RWPE1 (cell line): ENCODE results near the gene PPARGC1A.

Experiments
- CTCF ChIA-PET: fragments of 350-600 bp; sonication (Branson Sonifier 250); formaldehyde crosslinking; extraction: SDS; loops from one replicate; lab custom pipeline; 2021; lab: Yijun Ruan, JAX
- POLR2A ChIA-PET: fragments of 400-600 bp; formaldehyde crosslinking; extraction: SDS; loops from one replicate; lab custom pipeline; 2020; ENCODE audit warnings: antibody characterized with exemption; ENCODE audit not compliant: low non-redundant PET; lab: Yijun Ruan, JAX
- DNase-seq: peaks from one replicate; pipeline ENCODE4 v3.0.0; 2012; ENCODE audit warnings: low spot score
- H3K27ac ChIP-seq: fragments of 450-650 bp; 2 replicates; pipeline ENCODE4 v1.5.1; 2017
- CTCF ChIP-seq: fragments of 450-650 bp; conservative IDR thresholded peaks from 2 replicates; pipeline ENCODE4 v1.5.1; 2017; ENCODE audit warnings: low read depth, mild to moderate bottlenecking

Gene PPARGC1A

GRCh38 chr4:23903859-23904438 is 14.1 kb upstream of the PPARGC1A start:
- POLR2A ChIA-PET = no interaction called here
- no peak overlapping the region for H3K27ac ChIP-seq
- no peak for DNase-seq
- CTCF ChIA-PET = no interaction called here
- TF ChIP-seq CTCF = no peak

- CTCF ChIA-PET = interaction anchor here (0.6 kb wide), 2 partner anchors 11 kb away, joined by 3 read pairs; no protein-coding TSS in a partner anchor
- POLR2A ChIA-PET = no interaction called here
- no peak for DNase-seq
- TF ChIP-seq CTCF = no peak
- no peak overlapping the region for H3K27ac ChIP-seq
Observed at GRCh38 chr4:23902222-23902804, 12.5 kb upstream of the PPARGC1A start.

- ChIA-PET POLR2A (no interaction called here), CTCF (no interaction called here)
- TF ChIP-seq CTCF = no peak
- no peak overlapping the region for H3K27ac ChIP-seq
- DNase-seq = no peak
Observed at GRCh38 chr4:23900636-23901035, 10.8 kb upstream of the PPARGC1A start.

- DNase-seq = no peak
- no peak overlapping the region for H3K27ac ChIP-seq
- no peak for TF ChIP-seq CTCF
- POLR2A ChIA-PET = no interaction called here
- CTCF ChIA-PET = no interaction called here
Observed at GRCh38 chr4:23899565-23899964, 9.7 kb upstream of the PPARGC1A start.

- POLR2A ChIA-PET = no interaction called here
- TF ChIP-seq CTCF = no peak
- no peak overlapping the region for H3K27ac ChIP-seq
- CTCF ChIA-PET = interaction anchor here (0.6 to 0.8 kb wide), 2 partner anchors 230 to 1875 kb away, joined by 3 read pairs; no protein-coding TSS in a partner anchor
- no peak for DNase-seq
Observed at GRCh38 chr4:23897564-23898109, 7.8 kb upstream of the PPARGC1A start.

GRCh38 chr4:23894021-23894420 is 4.2 kb upstream of the PPARGC1A start:
- ChIA-PET CTCF (no interaction called here), POLR2A (no interaction called here)
- TF ChIP-seq CTCF = no peak
- DNase-seq = no peak
- no peak overlapping the region for H3K27ac ChIP-seq
